PC-9 (cell line): ENCODE data around the gene ADAMTS6. TPM values are rescaled to one million over a fixed set of nuclear protein-coding genes. Genes with fewer than 3 reads are reported as not detected.

Experiments
- BruUV-seq: library from RNA; stranded (reverse); fragments of 400-500 nt; replicated peaks from 2 replicates; lab custom pipeline; 2021; lab: Mats Ljungman, UMichigan
- CTCF ChIA-PET: fragments of 300-600 bp; sonication (Branson Sonifier 250); formaldehyde crosslinking; loops from one replicate; lab custom pipeline; 2022; ENCODE audit warnings: antibody characterized with exemption; lab: Charles Lee
- POLR2A ChIA-PET: fragments of 300-600 bp; sonication (Branson Sonifier 250); formaldehyde crosslinking; loops from one replicate; lab custom pipeline; 2022; ENCODE audit warnings: antibody characterized with exemption; ENCODE audit not compliant: unreplicated experiment; lab: Charles Lee
- DNase-seq, 2 experiments: peaks; one replicate each; pipeline versions ENCODE4 v3.0.0 to v3.0.0-alpha.2; 2015 to 2022; ENCODE audit warnings: mixed read lengths in 1 of 2
- H2AFZ ChIP-seq: fragments of 200-600 bp; sonication (generic); 2 replicates; pipeline ENCODE4 v1.8.1; 2017; ENCODE audit warnings: antibody characterized with exemption
- H3F3A ChIP-seq: fragments of 200-600 bp; sonication (generic); 2 replicates; pipeline ENCODE4 v1.8.1; 2017; ENCODE audit warnings: antibody characterized with exemption, mild to moderate bottlenecking, low read depth; ENCODE audit not compliant: insufficient read depth
- H3K27ac ChIP-seq: fragments of 200-600 bp; sonication (generic); 2 replicates; pipeline ENCODE4 v1.6.1; 2016; ENCODE audit warnings: mixed run types
- H3K27me3 ChIP-seq: fragments of 200-600 bp; sonication (generic); 2 replicates; pipeline ENCODE4 v1.6.1; 2016; ENCODE audit warnings: low read depth, mixed run types; ENCODE audit not compliant: insufficient read depth
- H3K36me3 ChIP-seq: fragments of 200-600 bp; sonication (generic); 2 replicates; pipeline ENCODE4 v1.6.1; 2016; ENCODE audit warnings: low read depth, mixed run types
- H3K4me1 ChIP-seq: fragments of 200-600 bp; sonication (generic); replicated peaks from 2 replicates; pipeline ENCODE4 v1.6.1; 2016; ENCODE audit warnings: mixed run types; ENCODE audit not compliant: insufficient read depth
- H3K4me2 ChIP-seq: fragments of 200-600 bp; sonication (generic); 2 replicates; pipeline ENCODE4 v1.6.1; 2017; ENCODE audit warnings: mixed run types
- H3K4me3 ChIP-seq: fragments of 200-600 bp; sonication (generic); 2 replicates; pipeline ENCODE4 v1.6.1; 2016; ENCODE audit warnings: mixed run types
- H3K79me2 ChIP-seq: fragments of 200-600 bp; sonication (generic); 2 replicates; pipeline ENCODE4 v1.6.1; 2017; ENCODE audit warnings: low read depth, mixed run types
- H3K9me2 ChIP-seq: fragments of 200-600 bp; sonication (generic); 2 replicates; pipeline ENCODE4 v1.8.1; 2017; ENCODE audit warnings: mild to moderate bottlenecking; ENCODE audit not compliant: insufficient read depth
- H3K9me3 ChIP-seq: fragments of 200-600 bp; sonication (generic); 2 replicates; pipeline ENCODE4 v1.8.1; 2016; ENCODE audit warnings: low read depth; ENCODE audit not compliant: insufficient read depth
- H4K20me1 ChIP-seq: fragments of 200-600 bp; sonication (generic); 2 replicates; pipeline ENCODE4 v1.8.1; 2017; ENCODE audit not compliant: insufficient read depth
- CTCF ChIP-seq: fragments of 200-600 bp; sonication (generic); conservative IDR thresholded peaks from 2 replicates; pipeline ENCODE4 v1.6.1; 2017; ENCODE audit warnings: mixed run types, antibody characterized with exemption, mild to moderate bottlenecking, moderate library complexity
- EZH2 ChIP-seq: fragments of 200-600 bp; sonication (generic); IDR thresholded peaks from 2 replicates; pipeline ENCODE4 v1.8.0; 2017; ENCODE audit warnings: antibody characterized with exemption, low read depth
- intact Hi-C: fragments of 100-400 bp; cut with micrococcal nuclease; formaldehyde crosslinking; loops from one replicate; pipeline ENCODE4 v1.10.0; 2022; ENCODE audit not compliant: unreplicated experiment
- total RNA-seq: library from RNA; stranded (reverse); gene quantifications from 2 replicates; pipeline ENCODE4 v1.2.3, GENCODE V29; 2021

Gene ADAMTS6
- total RNA-seq, 1 experiment from 2014 or later: 1.4 TPM

- no peak for TF ChIP-seq CTCF
- TF ChIP-seq EZH2: no peak
- H3K4me1 ChIP-seq: peaks cover 20% of the 10 kb centered on the region
- H3K9me2 ChIP-seq: no peaks in the 10 kb centered on the region; the same call in 1 of the 2 replicates
- no peaks in the 10 kb centered on the region for H3K9me3 ChIP-seq
- no peak overlapping the region for H3K4me3 ChIP-seq
- H3K27me3 ChIP-seq: no peaks in the 10 kb centered on the region
- no peak for DNase-seq
- no peaks in the 10 kb centered on the region for H3K36me3 ChIP-seq
- BruUV-seq: no TSS peak
- H2AFZ ChIP-seq: no peak overlapping the region
- intact Hi-C loops: no loop called here
- ChIA-PET CTCF (no interaction called here), POLR2A (interaction anchor here (0.6 kb wide), 1 partner anchor 14 kb away, joined by 19 read pairs; no protein-coding TSS in a partner anchor)
- H3F3A ChIP-seq: peaks cover 15% of the 10 kb centered on the region; the same call in 1 of the 2 replicates
- no peaks in the 10 kb centered on the region for H3K79me2 ChIP-seq
- H3K27ac ChIP-seq: no peak overlapping the region
- H4K20me1 ChIP-seq: no peaks in the 10 kb centered on the region; the same call in 1 of the 2 replicates
- no peak overlapping the region for H3K4me2 ChIP-seq
These were observed 289.4 kb downstream of the ADAMTS6 start for GRCh38 chr5:65192331-65192730.

GRCh38 chr5:65191554-65192135 lies 290.1 kb downstream of the ADAMTS6 start:
- POLR2A ChIA-PET: interaction anchor here (0.6 kb wide), 1 partner anchor 15 kb away, joined by 19 read pairs; no protein-coding TSS in a partner anchor
- H2AFZ ChIP-seq: no peak overlapping the region
- no TSS peak for BruUV-seq
- H3K4me2 ChIP-seq: 0 out of 2 replicates have a peak overlapping the region, but pooled peaks have one; percentile 20
- no peaks in the 10 kb centered on the region for H3K27me3 ChIP-seq
- intact Hi-C loops: no loop called here
- H3K4me1 ChIP-seq: peaks cover 20% of the 10 kb centered on the region
- no peaks in the 10 kb centered on the region; the same call in 1 of the 2 replicates for H4K20me1 ChIP-seq
- DNase-seq: no peak
- peaks cover 15% of the 10 kb centered on the region; the same call in 1 of the 2 replicates for H3F3A ChIP-seq
- no peak for TF ChIP-seq EZH2
- no peak for TF ChIP-seq CTCF
- no peaks in the 10 kb centered on the region for H3K36me3 ChIP-seq
- no peaks in the 10 kb centered on the region; the same call in 1 of the 2 replicates for H3K9me2 ChIP-seq
- H3K9me3 ChIP-seq: no peaks in the 10 kb centered on the region
- no peak overlapping the region for H3K4me3 ChIP-seq
- CTCF ChIA-PET: no interaction called here
- peak overlapping the region; percentile 84 for H3K27ac ChIP-seq
- no peaks in the 10 kb centered on the region for H3K79me2 ChIP-seq

- ChIA-PET POLR2A (interaction anchor here (0.6 kb wide), 1 partner anchor 1438 kb away, joined by 3 read pairs; no protein-coding TSS in a partner anchor), CTCF (interaction anchor here (0.6 kb wide), 1 partner anchor 296 kb away, joined by 4 read pairs; no protein-coding TSS in a partner anchor)
- peak overlapping the region; percentile 22; the same call in 1 of the 2 replicates for H3K4me2 ChIP-seq
- peaks cover 20% of the 10 kb centered on the region for H3K4me1 ChIP-seq
- no peaks in the 10 kb centered on the region for H3K9me3 ChIP-seq
- peak overlapping the region; percentile 63 for H2AFZ ChIP-seq
- intact Hi-C loops: loop anchor here (1.0 kb wide), 1 partner anchor 8 kb away; no protein-coding TSS in a partner anchor
- H4K20me1 ChIP-seq: no peaks in the 10 kb centered on the region; the same call in 1 of the 2 replicates
- DNase-seq: peak in 1 of 2 experiments; percentile 66
- no peaks in the 10 kb centered on the region for H3K79me2 ChIP-seq
- H3K36me3 ChIP-seq: no peaks in the 10 kb centered on the region
- TF ChIP-seq EZH2 (no peak), CTCF (no peak)
- BruUV-seq: TSS peak; percentile 88
- peak overlapping the region; percentile 84 for H3K27ac ChIP-seq
- no peak overlapping the region for H3K4me3 ChIP-seq
- no peaks in the 10 kb centered on the region for H3K27me3 ChIP-seq
- peaks cover 15% of the 10 kb centered on the region; the same call in 1 of the 2 replicates for H3F3A ChIP-seq
- no peaks in the 10 kb centered on the region; the same call in 1 of the 2 replicates for H3K9me2 ChIP-seq
These were observed 291.2 kb downstream of the ADAMTS6 start for GRCh38 chr5:65190328-65191053.
